ENCODE data around the gene SYNC.
"Not testable (repeated sequence)": the region's sequence is repeated elsewhere in the genome, so short reads cannot be mapped to it uniquely, and the experiment has no call there.

DNA sequence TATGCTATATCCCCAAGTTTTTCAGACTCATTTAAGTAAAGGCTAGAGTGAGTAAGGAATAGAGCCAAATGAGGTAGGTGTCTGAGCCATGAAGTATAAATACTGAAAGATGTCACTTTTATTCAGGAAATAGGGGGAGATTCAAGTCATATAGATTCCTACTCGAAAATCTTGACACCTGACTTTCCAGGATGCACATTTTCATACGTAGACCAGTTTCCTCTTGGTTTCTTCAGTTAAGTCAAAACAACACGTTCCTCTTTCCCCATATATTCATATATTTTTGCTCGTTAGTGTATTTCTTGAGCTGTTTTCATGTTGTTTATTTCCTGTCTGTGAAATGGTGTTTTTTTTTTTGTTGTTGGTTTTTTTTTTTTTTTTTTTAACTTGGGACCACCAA is 22.6 kb downstream of the SYNC start:
- TF ChIP-seq, protein P1, sequence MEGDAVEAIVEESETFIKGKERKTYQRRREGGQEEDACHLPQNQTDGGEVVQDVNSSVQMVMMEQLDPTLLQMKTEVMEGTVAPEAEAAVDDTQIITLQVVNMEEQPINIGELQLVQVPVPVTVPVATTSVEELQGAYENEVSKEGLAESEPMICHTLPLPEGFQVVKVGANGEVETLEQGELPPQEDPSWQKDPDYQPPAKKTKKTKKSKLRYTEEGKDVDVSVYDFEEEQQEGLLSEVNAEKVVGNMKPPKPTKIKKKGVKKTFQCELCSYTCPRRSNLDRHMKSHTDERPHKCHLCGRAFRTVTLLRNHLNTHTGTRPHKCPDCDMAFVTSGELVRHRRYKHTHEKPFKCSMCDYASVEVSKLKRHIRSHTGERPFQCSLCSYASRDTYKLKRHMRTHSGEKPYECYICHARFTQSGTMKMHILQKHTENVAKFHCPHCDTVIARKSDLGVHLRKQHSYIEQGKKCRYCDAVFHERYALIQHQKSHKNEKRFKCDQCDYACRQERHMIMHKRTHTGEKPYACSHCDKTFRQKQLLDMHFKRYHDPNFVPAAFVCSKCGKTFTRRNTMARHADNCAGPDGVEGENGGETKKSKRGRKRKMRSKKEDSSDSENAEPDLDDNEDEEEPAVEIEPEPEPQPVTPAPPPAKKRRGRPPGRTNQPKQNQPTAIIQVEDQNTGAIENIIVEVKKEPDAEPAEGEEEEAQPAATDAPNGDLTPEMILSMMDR (IDR thresholded peaks at IDR 0.05; ENCODE audit: low read depth, low read length): not testable (repeated sequence)
- not testable (repeated sequence) for TF ChIP-seq EZH2phosphoT487 (IDR thresholded peaks at IDR 0.05; ENCODE audit: low read depth)

Data from OCI-LY3 (cell line).